ENCODE data around the gene SLC7A6OS.

Gene SLC7A6OS

GRCh38 chr16:68274441-68274840, 36.3 kb downstream of the SLC7A6OS start:
- H3K4me3 ChIP-seq (ENCODE audit: low read depth, low read length): no peak overlapping the region
- DNase-seq (ENCODE audit: low read depth): no peak
- TF ChIP-seq MYC (IDR thresholded peaks at IDR 0.05; ENCODE audit: low read depth, low read length) (no peak), POLR2A (IDR thresholded peaks at IDR 0.05; ENCODE audit: extremely low read depth, insufficient read length) (no peak), MAX (IDR thresholded peaks at IDR 0.05; ENCODE audit: low read depth, low read length) (no peak), CTCF (IDR thresholded peaks at IDR 0.05; ENCODE audit: low read depth, low read length) (no peak)

- no peak overlapping the region for H3K4me3 ChIP-seq (ENCODE audit: low read depth, low read length)
- DNase-seq (ENCODE audit: low read depth): no peak
- no peak for TF ChIP-seq POLR2A (IDR thresholded peaks at IDR 0.05; ENCODE audit: extremely low read depth, insufficient read length)
- no peak for TF ChIP-seq MAX (IDR thresholded peaks at IDR 0.05; ENCODE audit: low read depth, low read length)
- TF ChIP-seq MYC (IDR thresholded peaks at IDR 0.05; ENCODE audit: low read depth, low read length): no peak
- TF ChIP-seq CTCF (IDR thresholded peaks at IDR 0.05; ENCODE audit: low read depth, low read length): no peak
Measured at GRCh38 chr16:68273896-68274295, 36.9 kb downstream of the SLC7A6OS start.

- TF ChIP-seq POLR2A (IDR thresholded peaks at IDR 0.05; ENCODE audit: extremely low read depth, insufficient read length): no peak
- no peak for TF ChIP-seq MYC (IDR thresholded peaks at IDR 0.05; ENCODE audit: low read depth, low read length)
- no peak for TF ChIP-seq CTCF (IDR thresholded peaks at IDR 0.05; ENCODE audit: low read depth, low read length)
- no peak for TF ChIP-seq MAX (IDR thresholded peaks at IDR 0.05; ENCODE audit: low read depth, low read length)
- DNase-seq (ENCODE audit: low read depth): no peak
- H3K4me3 ChIP-seq (ENCODE audit: low read depth, low read length): no peak overlapping the region
Measured at GRCh38 chr16:68273459-68273858, 37.3 kb downstream of the SLC7A6OS start.

GRCh38 chr16:68272507-68273209, 38.1 kb downstream of the SLC7A6OS start:
- H3K4me3 ChIP-seq (ENCODE audit: low read depth, low read length): no peak overlapping the region
- TF ChIP-seq CTCF (IDR thresholded peaks at IDR 0.05; ENCODE audit: low read depth, low read length): no peak
- TF ChIP-seq MAX (IDR thresholded peaks at IDR 0.05; ENCODE audit: low read depth, low read length): no peak
- TF ChIP-seq POLR2A (IDR thresholded peaks at IDR 0.05; ENCODE audit: extremely low read depth, insufficient read length): no peak
- TF ChIP-seq MYC (IDR thresholded peaks at IDR 0.05; ENCODE audit: low read depth, low read length): no peak
- DNase-seq (ENCODE audit: low read depth): no peak

- no peak overlapping the region for H3K4me3 ChIP-seq (ENCODE audit: low read depth, low read length)
- DNase-seq (ENCODE audit: low read depth): no peak
- no peak for TF ChIP-seq POLR2A (IDR thresholded peaks at IDR 0.05; ENCODE audit: extremely low read depth, insufficient read length)
- no peak for TF ChIP-seq MAX (IDR thresholded peaks at IDR 0.05; ENCODE audit: low read depth, low read length)
- no peak for TF ChIP-seq CTCF (IDR thresholded peaks at IDR 0.05; ENCODE audit: low read depth, low read length)
- no peak for TF ChIP-seq MYC (IDR thresholded peaks at IDR 0.05; ENCODE audit: low read depth, low read length)
Measured at GRCh38 chr16:68270353-68270752, 40.4 kb downstream of the SLC7A6OS start.
